ENCODE results near the gene PAXX.
"Not testable (repeated sequence)": the region's sequence is repeated elsewhere in the genome, so short reads cannot be mapped to it uniquely, and the experiment has no call there.

The PAXX gene

DNA sequence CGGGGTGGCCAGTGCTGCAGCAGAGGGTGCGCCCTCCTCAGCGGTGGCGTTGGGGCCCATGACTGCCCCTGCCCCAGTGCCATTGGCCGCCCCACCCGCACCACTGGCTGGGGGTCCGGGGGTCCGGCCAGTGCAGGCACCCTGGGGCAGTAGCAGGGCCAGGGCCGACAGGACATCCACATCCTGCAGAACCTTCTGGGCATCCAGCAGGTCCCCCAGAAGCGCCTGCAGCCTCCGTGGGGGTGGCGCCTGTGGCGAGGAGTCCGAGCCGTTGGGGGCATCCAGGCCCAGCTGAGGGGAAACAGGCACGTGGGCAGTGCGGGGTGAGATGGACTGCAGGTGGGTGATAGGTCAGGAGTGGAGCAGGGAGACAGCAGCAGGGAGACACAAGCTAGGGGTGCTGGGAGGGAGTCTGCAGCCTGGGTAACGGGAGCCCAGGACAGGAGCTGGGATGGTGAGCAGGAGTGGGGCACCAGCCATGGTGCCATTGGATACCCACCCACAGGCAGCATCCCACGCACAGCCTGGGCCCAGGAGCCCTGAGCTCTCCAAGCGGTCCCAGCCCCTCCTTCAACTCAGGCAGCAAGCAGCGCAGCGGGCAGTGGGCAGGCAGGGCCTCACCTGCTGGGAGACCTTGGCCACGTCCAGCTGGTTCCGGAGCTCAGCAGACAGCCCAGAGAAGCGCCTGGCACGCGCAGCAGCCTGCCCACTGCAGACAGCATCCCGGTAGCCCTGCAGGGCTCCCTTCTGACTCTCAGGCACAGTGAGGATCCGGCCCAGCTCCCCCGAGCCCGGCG lies 28.7 kb downstream of the PAXX start:
- DNase-seq, result no peak

DNA sequence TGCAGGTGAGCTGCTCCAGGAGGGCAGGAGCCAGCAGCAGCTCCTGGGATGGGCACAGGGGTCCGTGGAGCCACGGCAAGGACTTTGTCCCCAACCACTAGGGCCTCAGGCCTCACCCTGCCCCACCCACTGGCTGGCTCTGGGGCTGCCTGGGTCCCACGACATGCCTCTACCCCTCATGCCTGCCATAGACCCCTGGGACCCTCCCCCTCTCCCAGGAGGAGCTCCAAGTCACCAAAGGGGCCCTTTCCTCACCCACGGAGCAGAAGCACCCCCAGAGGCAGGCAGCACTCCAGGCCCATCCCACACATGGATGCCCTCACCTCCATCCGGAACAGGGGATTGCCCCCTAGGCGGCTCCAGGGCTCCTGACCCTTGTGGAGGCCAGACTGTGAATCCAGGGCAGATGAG lies 29.4 kb downstream of the PAXX start:
- no peak for DNase-seq

GRCh38 chr9:137021979-137022661 lies 29.9 kb downstream of the PAXX start:
- DNase-seq, result peak; percentile 67 to 78

DNA sequence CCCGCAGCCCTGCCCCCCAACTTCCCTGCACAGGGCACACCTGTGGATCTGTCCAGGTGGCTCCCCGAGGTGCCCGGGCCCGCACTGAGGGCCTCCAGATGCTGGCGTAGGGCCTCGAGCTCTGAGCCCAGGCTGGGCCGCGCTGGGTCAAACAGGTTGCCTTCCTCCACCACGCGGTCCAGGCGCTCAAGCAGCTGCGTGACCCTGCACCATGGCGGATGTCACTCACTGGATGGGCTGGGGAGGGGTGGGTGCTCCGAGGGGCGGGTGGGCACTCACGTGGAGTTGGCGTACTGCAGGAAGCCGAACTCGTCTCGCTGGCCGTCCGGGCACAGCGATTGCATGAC lies 30.4 kb downstream of the PAXX start:
- no peak for DNase-seq

DNA sequence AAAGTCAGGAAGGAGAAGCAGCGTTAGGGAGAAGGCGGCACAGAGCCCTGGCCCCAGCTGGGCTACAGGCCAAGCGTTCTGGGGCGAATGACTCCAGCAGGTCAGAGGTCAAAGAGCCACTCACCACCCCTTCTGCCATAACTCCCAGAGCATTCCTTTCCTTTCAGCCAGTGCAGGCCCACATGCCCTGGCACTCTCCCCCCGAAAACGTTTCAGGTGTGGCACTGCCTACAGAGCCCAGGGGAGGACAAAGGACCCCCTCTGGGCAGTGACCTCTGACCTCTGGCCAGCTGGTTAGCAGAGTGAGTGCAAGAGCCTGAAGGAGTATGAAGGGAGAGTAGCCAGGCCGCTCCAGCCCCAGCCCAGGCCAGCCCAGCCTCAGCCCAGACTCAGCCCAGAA lies 30.9 kb downstream of the PAXX start:
- no peak for DNase-seq

DNA sequence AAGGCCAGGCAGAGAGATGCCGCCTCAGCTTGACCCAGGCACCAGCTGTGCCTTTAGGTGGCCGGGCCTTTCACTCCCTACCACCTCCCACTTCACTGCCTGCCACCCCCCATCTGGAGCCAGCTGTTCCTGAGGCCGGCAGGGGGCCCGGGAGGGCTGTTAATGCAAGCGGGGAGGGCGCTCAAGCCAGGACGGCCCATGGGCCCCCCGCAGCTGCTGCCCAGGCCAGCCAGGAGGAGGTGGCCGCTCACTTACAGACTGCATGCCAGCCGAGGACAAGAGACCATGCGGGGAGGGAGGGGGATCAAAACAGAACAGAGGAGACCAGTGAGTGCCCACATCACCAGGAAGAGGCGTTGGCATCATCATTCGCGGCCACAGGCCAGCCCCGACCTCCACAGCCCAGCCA lies 31.4 kb downstream of the PAXX start:
- DNase-seq, result no peak

DNA sequence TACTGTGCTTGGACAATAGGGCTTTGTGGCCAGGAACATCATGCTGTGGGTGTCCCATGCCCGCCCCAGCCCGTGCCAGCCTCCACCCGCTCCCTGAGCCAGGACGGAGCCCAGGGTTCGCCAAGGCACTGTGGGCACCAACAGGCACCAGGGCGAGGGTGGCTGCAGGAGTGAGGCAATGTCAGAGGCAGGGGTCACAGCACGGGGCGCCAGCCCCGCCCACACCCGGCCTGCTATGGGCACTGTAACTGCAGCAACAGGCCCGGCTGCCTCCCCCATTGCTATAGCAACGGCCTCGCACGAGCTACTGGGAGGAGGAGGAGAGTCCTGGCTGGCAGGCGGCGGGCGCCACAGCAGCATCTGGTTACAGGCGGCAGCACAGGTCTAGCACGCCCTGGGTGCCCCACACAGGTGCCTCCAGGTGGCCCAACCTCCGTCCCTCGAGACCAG lies 33.3 kb downstream of the PAXX start:
- DNase-seq, result no peak

DNA sequence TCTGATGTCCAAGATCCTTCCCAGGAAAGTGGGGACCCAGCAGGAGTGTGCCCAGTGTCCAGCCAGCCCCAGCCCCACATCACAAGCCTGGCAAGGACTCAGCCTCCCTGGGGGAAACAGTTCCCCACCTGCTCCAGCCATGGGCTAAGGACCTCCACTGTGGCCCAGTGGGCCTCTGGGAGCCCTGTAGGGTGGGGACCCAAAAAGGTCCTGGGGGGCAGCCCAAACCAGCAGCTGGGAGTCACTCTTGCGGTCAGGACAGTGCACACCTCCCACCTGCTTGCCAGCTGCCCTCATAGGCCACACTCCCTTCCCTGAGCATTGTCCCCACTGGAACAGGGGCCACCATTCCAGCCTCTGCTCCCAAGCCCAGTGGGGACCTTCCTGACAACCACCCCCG lies 34.2 kb downstream of the PAXX start:
- no peak for DNase-seq

- DNase-seq, result no peak
Observed at GRCh38 chr9:137026828-137027227, 34.6 kb downstream of the PAXX start.

GRCh38 chr9:137027369-137028262 lies 35.4 kb downstream of the PAXX start, which contains the start of gene ABCA2:
TSS of gene ABCA2 (minus strand) at chr9:137028237. CDS start at chr9:137028140, 97 bp downstream.
- no peak for DNase-seq

GRCh38 chr9:137028263-137029057 lies 36.2 kb downstream of the PAXX start:
- peak; percentile 60 to 64 for DNase-seq

DNA sequence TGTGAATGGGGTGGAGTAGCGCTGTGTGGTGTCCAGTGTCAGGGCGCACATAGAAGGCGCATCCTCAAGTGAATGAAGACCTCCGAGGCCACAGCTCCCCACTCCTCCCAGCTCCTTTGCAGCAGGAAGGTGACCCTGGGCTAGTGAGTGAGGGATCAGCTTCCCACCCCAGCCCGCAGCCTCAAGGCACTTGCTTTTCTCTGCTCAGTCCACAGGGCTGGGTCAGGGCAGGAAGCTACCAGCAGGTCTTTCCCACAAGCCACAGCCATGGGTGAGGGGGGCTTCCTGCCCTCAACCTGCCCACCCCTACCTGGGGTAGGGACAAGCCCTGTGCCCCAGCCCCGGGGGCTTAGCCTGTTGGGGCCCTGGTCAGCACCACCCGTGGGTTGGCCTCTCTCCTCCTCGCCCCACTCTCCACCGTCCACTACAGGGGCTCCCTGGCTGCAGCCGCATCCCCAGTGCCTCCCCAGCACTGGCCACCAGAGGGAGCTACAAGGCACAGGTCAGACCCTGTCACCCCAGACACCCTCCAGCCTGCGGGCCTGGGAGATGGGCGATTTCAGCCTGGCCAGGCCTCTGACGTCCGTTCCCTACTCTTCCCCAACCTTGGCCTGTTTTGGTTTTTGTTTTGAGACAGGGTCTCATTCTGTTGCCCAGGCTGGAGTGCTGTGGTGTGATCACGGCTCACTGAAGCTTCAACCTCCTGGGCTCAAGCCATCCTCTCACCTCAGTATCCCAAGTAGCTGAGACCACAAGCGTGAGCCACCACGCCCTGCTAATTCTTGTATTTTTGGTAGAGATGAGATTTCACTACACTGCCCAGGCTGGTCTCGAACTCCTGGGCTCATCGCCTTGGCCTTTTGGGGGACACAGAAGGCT lies 37.1 kb downstream of the PAXX start:
- DNase-seq, result peak; percentile 66 to 76

DNA sequence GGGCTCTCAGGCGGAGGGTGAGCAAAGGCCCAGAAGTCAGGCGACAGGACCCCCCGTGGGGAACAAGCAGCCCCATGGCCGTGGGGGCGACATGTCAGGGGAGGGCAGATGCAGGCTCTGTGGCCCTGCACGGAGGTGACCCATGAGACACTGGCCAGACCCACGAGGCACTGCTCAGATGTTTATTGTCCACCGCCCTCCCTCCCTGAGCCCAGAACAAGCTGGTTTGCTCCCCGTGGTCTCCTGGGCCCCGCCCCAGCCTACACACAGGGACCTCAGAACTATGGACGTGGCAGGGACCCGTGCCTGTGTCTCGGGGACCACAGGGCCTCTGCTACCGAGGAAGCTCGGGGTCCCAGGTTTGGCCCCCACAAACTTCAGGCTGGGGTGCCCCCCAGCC lies 37.8 kb downstream of the PAXX start:
- no peak for DNase-seq

GRCh38 chr9:137030538-137031527 lies 38.6 kb downstream of the PAXX start:
- DNase-seq, result peak; percentile 13 to 37

DNA sequence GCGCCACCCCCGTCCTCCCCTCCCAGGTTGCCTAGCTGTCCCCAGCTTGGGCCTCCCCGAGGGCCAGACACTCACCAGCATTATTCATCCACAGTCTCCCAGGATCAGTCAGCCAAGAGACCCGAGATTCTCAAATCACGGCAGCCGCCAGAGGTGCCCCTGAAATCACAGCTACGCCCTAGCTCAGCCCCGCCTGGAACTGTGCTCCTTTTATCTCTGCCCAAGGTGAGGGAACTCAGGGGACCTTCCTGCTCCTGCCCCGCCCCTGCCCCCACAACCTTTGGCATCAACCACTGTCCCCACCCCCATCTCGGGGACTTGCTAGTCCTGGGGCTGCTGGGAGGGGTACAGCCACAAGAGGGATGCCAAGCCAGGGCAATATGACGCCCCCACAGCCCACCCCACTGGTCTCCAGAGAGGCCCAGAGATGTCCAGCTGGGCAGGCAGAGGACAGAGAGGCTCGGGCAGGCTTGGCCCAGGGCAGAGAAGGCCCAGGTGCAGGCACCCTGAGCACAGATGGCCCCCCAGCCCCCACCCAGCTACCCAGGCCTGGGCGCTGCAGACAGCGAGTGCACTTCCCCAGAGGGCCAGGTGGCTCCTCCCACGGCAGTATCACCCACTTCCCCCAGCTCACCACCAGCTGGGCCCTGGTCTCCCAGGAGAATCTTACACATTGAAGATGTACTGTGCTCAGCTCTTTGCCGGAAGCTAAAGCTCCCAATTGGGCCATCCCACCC lies 39.9 kb downstream of the PAXX start, which contains the start of gene FUT7:
TSS of gene FUT7 (minus strand) at position 185 of the 737 bp plus-strand sequence. CDS start at position 88, 97 bp downstream.
- no peak for DNase-seq

DNA sequence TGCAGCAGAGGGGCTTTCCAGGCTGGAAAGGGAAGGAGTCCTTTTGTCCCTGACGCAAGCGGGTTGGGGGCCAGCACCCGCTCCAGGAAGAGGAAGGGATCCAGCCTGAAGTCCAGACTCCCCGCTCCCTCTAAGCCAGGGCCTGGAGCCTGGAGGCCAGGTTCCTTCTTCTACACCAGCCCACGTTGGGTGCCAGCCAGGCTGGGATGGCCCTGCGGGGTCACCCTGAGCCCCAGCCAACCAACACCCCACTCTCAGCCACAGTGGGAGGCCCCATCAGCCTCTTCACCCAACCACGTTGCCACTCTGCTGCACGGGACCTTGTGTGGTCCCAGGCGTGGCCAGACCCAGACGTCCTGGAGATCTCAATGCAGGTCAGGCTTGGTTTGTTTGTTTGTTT lies 40.6 kb downstream of the PAXX start:
- DNase-seq, result no peak

DNA sequence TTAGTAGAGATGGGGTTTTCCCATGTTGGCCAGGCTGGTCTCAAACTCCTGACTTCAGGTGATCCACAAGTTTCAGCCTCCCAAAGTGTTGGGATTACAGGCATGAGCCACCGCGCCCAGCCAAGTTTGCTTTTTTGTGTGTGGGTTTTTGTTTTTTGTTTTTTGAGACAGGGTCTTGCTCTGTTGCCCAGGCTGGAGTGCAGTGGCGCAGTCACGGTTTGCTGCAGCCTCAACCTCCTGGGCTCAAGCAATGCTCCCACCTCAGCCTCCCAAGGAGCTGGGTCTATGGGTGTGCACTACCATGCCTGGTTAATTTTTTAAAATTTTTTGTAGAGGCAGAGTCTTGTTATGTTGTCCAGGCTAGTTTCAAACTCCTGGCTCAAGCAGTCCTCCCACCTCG lies 41.3 kb downstream of the PAXX start:
- DNase-seq, result not testable (repeated sequence)

- no peak for DNase-seq
Observed at GRCh38 chr9:137034039-137034708, 42.0 kb downstream of the PAXX start.
